OCI-LY7 (cell line): Measurements from ENCODE around the gene NFIA. TPM values are rescaled to one million over a fixed set of nuclear protein-coding genes. Genes with fewer than 3 reads are reported as not detected.

Experiments
- BruUV-seq: library from RNA; stranded (reverse); fragments of 400-500 nt; replicated peaks from 2 replicates; lab custom pipeline; 2021; lab: Mats Ljungman, UMichigan
- CTCF ChIA-PET: fragments of 300-600 bp; sonication (Branson Sonifier 250); formaldehyde crosslinking; loops from one replicate; lab custom pipeline; 2022; ENCODE audit warnings: antibody characterized with exemption; ENCODE audit not compliant: unreplicated experiment; lab: Charles Lee
- POLR2A ChIA-PET: fragments of 300-600 bp; sonication (Branson Sonifier 250); formaldehyde crosslinking; loops from one replicate; lab custom pipeline; 2022; ENCODE audit warnings: antibody characterized with exemption; lab: Charles Lee
- DNase-seq: peaks from one replicate; pipeline ENCODE4 v3.0.0-alpha.2; 2015; ENCODE audit warnings: low spot score
- H2AFZ ChIP-seq: fragments of 200-600 bp; sonication (generic), shearing (Covaris generic); 2 replicates; pipeline ENCODE4 v1.6.1; 2014; ENCODE audit warnings: mild to moderate bottlenecking, antibody characterized with exemption, low read length, moderate library complexity
- H3K27ac ChIP-seq: fragments of 200-600 bp; sonication (generic); 2 replicates; pipeline ENCODE4 v1.5.1; 2014; ENCODE audit warnings: mixed run types, low read depth, mild to moderate bottlenecking, moderate library complexity, low read length, inconsistent platforms; ENCODE audit not compliant: poor library complexity, severe bottlenecking
- H3K36me3 ChIP-seq: fragments of 200-600 bp; sonication (generic); 2 replicates; pipeline ENCODE4 v1.6.1; 2014; ENCODE audit warnings: mild to moderate bottlenecking, antibody characterized with exemption, low read length, moderate library complexity, mixed read lengths; ENCODE audit not compliant: insufficient read depth
- H3K4me1 ChIP-seq: fragments of 200-600 bp; sonication (generic); 2 replicates; pipeline ENCODE4 v1.5.1; 2014; ENCODE audit warnings: mild to moderate bottlenecking, low read length; ENCODE audit not compliant: insufficient read depth, poor library complexity, severe bottlenecking
- H3K4me2 ChIP-seq: fragments of 200-600 bp; sonication (generic); 2 replicates; pipeline ENCODE4 v1.6.1; 2014; ENCODE audit warnings: mild to moderate bottlenecking, low read length
- H3K4me3 ChIP-seq: fragments of 200-600 bp; sonication (generic); 2 replicates; pipeline ENCODE4 v1.5.1; 2014; ENCODE audit warnings: mild to moderate bottlenecking, low read depth, low read length; ENCODE audit not compliant: poor library complexity, severe bottlenecking
- H3K79me2 ChIP-seq: fragments of 200-600 bp; sonication (generic); 2 replicates; pipeline ENCODE4 v1.6.1; 2016; ENCODE audit warnings: low read depth, mild to moderate bottlenecking, low read length, moderate library complexity, mixed read lengths; ENCODE audit not compliant: insufficient read depth
- H3K9me2 ChIP-seq: fragments of 200-600 bp; sonication (generic); 2 replicates; pipeline ENCODE4 v1.6.1; 2016; ENCODE audit warnings: mild to moderate bottlenecking, low read length, mixed read lengths; ENCODE audit not compliant: insufficient read depth
- H3K9me3 ChIP-seq: fragments of 200-600 bp; sonication (generic); 2 replicates; pipeline ENCODE4 v1.6.1; 2014; ENCODE audit warnings: mild to moderate bottlenecking, mixed run types, low read length, mixed read lengths
- H4K20me1 ChIP-seq: fragments of 200-600 bp; sonication (generic); 2 replicates; pipeline ENCODE4 v1.6.1; 2014; ENCODE audit warnings: mild to moderate bottlenecking, antibody characterized with exemption, low read length, moderate library complexity, mixed read lengths; ENCODE audit not compliant: insufficient read depth
- EZH2phosphoT487 ChIP-seq: fragments of 200-600 bp; sonication (generic); IDR thresholded peaks from 2 replicates; pipeline ENCODE4 v1.6.1; 2018; ENCODE audit warnings: low read depth, borderline replicate concordance, mild to moderate bottlenecking, mixed run types, antibody characterized with exemption, low read length, moderate library complexity, mixed read lengths
- intact Hi-C: fragments of 100-400 bp; cut with micrococcal nuclease; formaldehyde crosslinking; loops from one replicate; pipeline ENCODE4 v1.10.0; 2022; ENCODE audit not compliant: unreplicated experiment
- total RNA-seq, 2 experiments: library from RNA; depleted of rRNA in 1 of 2; stranded (reverse); fragments of >200 nt in 1 of 2; shearing (Covaris generic) in 1 of 2; gene quantifications; 2 replicates each; pipeline ENCODE4 v1.2.3, GENCODE V29; 2014 to 2022
- TF ChIP-seq, protein P1 (sequence below): fragments of 200-600 bp; sonication (generic); conservative IDR thresholded peaks from 2 replicates; pipeline ENCODE4 v1.5.1; 2014; ENCODE audit warnings: mild to moderate bottlenecking, antibody characterized with exemption, low read length, moderate library complexity, mixed read lengths

NFIA gene
- total RNA-seq, 2 experiments from 2014 or later: 2.8 to 18.8 TPM

DNA sequence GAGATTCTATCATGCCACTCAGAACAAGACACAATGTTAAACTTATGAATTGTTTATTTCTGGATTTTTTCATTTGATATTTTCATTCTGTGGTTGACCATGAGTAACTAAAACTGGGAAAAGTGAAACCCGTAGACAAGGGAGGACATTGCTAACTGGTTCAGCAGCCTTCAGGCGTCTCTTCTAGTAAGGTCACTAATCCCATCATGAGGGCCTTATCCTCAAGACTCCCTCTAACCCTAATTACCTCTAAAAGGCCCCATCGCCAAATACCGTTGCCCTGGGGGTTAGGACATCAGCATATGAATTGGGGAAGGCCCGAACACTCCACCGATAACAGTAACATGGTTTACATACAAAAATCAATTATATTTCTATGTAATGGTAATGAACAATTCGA is 394.9 kb downstream of the NFIA start:
- H3K27ac ChIP-seq: no peak overlapping the region
- H3K9me2 ChIP-seq: no peaks in the 10 kb centered on the region; the same call in 1 of the 2 replicates
- H3K4me3 ChIP-seq: no peak overlapping the region
- H2AFZ ChIP-seq: no peak overlapping the region
- no TSS peak for BruUV-seq
- H3K36me3 ChIP-seq: no peaks in the 10 kb centered on the region
- no peaks in the 10 kb centered on the region for H3K79me2 ChIP-seq
- no peak for TF ChIP-seq EZH2phosphoT487
- TF ChIP-seq, protein P1, sequence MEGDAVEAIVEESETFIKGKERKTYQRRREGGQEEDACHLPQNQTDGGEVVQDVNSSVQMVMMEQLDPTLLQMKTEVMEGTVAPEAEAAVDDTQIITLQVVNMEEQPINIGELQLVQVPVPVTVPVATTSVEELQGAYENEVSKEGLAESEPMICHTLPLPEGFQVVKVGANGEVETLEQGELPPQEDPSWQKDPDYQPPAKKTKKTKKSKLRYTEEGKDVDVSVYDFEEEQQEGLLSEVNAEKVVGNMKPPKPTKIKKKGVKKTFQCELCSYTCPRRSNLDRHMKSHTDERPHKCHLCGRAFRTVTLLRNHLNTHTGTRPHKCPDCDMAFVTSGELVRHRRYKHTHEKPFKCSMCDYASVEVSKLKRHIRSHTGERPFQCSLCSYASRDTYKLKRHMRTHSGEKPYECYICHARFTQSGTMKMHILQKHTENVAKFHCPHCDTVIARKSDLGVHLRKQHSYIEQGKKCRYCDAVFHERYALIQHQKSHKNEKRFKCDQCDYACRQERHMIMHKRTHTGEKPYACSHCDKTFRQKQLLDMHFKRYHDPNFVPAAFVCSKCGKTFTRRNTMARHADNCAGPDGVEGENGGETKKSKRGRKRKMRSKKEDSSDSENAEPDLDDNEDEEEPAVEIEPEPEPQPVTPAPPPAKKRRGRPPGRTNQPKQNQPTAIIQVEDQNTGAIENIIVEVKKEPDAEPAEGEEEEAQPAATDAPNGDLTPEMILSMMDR: no peak
- H3K4me1 ChIP-seq: no peaks in the 10 kb centered on the region
- DNase-seq: no peak
- no peak overlapping the region for H3K4me2 ChIP-seq
- ChIA-PET CTCF (no interaction called here), POLR2A (no interaction called here)
- no peaks in the 10 kb centered on the region for H3K9me3 ChIP-seq
- intact Hi-C loops: no loop called here
- no peaks in the 10 kb centered on the region for H4K20me1 ChIP-seq

DNA sequence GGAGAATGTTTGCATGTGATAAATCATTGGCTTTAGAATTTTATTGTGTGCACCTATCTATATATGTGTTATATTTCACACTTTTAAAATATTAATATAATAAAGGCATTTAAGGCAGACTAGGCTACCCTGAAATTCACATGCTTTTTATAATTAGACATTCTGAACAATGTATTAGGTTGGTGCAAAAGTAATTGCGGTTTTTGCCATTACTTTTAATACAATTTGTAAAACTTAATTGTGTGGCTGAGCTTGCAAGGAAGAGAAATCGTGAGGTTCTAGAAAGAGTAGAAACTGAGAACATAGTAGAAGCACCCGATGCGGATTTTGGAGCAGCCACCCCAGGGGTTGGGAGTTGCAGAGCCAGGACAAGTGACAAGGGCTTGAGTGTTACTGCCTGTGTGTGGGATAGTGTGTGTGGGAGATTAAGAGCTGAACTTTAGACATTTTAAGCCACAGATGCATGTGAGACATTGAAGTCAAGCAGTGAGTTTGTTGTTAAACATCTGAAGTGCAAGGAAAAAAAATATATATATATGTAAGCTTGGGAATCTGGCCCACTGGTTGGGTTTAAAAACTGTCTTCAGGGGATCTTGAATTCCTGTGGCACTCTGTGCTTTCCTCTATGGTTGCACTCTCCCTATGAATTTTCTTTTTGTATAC is 398.0 kb downstream of the NFIA start:
- no peak overlapping the region for H3K4me3 ChIP-seq
- no peaks in the 10 kb centered on the region for H3K36me3 ChIP-seq
- POLR2A ChIA-PET: interaction anchor here (0.6 kb wide), 1 partner anchor 67 kb away, joined by 5 read pairs; no protein-coding TSS in a partner anchor
- no peak for DNase-seq
- BruUV-seq: no TSS peak
- CTCF ChIA-PET: no interaction called here
- no peaks in the 10 kb centered on the region; the same call in 1 of the 2 replicates for H3K9me2 ChIP-seq
- no peaks in the 10 kb centered on the region for H3K79me2 ChIP-seq
- H3K9me3 ChIP-seq: no peaks in the 10 kb centered on the region
- no peak for TF ChIP-seq EZH2phosphoT487
- TF ChIP-seq, protein P1: no peak
- H3K27ac ChIP-seq: no peak overlapping the region
- intact Hi-C loops: no loop called here
- no peaks in the 10 kb centered on the region for H3K4me1 ChIP-seq
- H4K20me1 ChIP-seq: no peaks in the 10 kb centered on the region
- no peak overlapping the region for H3K4me2 ChIP-seq
- no peak overlapping the region for H2AFZ ChIP-seq

DNA sequence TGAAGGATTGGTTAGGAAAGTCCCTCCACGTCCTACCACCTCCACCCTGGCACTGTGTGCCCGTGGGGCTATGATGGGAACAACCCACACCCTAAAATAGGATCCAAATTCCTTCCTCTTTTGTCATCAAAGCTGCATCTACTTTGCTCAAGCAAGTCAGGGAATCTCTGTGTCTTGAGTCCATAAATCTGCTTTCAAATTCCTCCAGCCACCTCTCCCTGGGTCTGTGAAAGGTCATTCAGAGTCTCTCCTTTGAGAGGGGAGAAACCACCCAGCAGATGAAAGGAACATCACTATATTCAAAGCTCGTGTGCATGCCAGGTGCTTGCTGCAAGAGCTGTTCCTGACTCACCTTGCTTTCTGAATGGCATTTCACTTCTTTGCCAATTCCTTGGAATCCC is 399.0 kb downstream of the NFIA start:
- TF ChIP-seq, protein P1: no peak
- no peak for TF ChIP-seq EZH2phosphoT487
- ChIA-PET CTCF (no interaction called here), POLR2A (interaction anchor here (0.6 kb wide), 1 partner anchor 68 kb away, joined by 5 read pairs; no protein-coding TSS in a partner anchor)
- intact Hi-C loops: no loop called here
- no peaks in the 10 kb centered on the region for H4K20me1 ChIP-seq
- no peak overlapping the region for H2AFZ ChIP-seq
- BruUV-seq: no TSS peak
- no peak overlapping the region for H3K4me3 ChIP-seq
- H3K9me3 ChIP-seq: no peaks in the 10 kb centered on the region
- no peak overlapping the region for H3K4me2 ChIP-seq
- no peaks in the 10 kb centered on the region for H3K79me2 ChIP-seq
- no peak overlapping the region for H3K27ac ChIP-seq
- no peaks in the 10 kb centered on the region for H3K4me1 ChIP-seq
- DNase-seq: no peak
- no peaks in the 10 kb centered on the region for H3K36me3 ChIP-seq
- no peaks in the 10 kb centered on the region; the same call in 1 of the 2 replicates for H3K9me2 ChIP-seq
